NCI-H1436 (cell line): Measurements from ENCODE around the gene SLC35F3.
"Not testable (repeated sequence)": the region's sequence is repeated elsewhere in the genome, so short reads cannot be mapped to it uniquely, and the experiment has no call there.

Experiments
- DNase-seq: peaks from one replicate; lab custom pipeline; 2025; lab: John Stamatoyannopoulos, UW

SLC35F3 gene

DNA sequence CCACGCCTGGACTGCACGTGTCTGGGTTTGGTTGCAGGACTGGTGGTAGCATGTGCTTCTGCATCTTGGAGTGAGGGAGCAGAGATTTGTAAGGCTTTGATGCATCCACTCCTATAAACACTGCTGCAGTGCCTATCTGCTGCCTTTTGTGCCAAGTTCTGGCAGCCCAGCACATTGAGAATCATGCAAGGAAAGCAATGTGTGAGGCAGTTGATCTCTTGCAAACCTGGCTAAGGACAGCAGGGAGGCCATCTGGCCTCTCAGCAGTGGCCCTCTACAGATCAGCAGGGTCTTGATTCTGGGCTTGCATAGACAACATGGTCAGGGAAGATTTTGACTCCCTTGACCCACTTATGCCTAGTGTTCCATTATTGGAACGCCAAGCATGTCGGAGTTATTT is 387.5 kb downstream of the SLC35F3 start:
- no peak for DNase-seq

DNA sequence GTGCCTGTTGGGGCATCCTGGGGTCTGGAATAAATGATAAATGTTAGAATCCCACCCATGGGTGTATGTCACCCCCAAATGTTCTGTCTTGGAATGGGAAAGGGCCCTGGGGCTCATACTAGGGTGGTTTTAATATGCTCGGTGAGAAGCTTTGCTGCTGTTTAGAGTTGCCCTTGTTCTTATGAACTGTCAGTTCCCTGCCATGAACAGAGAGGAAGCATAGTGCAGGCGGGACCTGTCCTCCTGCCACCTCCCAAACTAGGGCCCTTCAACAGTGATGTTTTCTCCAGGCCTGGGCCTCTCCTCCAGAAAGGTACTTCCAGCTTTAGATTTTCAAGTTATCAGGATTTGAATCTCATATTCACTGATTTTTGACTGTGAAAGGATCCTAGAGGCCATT is 388.1 kb downstream of the SLC35F3 start:
- no peak for DNase-seq

GRCh38 chr1:234294109-234294817 is 389.8 kb downstream of the SLC35F3 start:
- DNase-seq: no peak

DNA sequence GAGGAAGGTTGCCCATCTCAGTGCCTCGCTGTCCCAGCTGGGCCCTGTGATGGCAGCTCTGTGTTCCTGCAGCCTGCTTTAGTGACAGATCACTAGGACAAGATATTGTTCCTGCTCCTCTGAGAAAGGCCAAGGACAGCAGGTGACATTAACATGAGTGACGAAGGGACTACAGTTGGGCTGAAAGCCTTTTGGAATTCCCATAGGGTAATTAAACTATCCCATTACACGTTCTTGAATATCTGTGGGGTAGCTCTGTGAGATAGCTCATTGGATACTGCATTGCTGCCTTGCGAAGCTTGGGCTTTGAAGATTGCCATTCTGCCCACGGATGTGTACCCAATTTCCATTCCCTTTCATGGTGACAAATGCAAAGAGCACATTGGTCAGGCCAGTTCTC is 390.6 kb downstream of the SLC35F3 start:
- no peak for DNase-seq

- no peak for DNase-seq
Measured at GRCh38 chr1:234295626-234296025, 391.1 kb downstream of the SLC35F3 start.

DNA sequence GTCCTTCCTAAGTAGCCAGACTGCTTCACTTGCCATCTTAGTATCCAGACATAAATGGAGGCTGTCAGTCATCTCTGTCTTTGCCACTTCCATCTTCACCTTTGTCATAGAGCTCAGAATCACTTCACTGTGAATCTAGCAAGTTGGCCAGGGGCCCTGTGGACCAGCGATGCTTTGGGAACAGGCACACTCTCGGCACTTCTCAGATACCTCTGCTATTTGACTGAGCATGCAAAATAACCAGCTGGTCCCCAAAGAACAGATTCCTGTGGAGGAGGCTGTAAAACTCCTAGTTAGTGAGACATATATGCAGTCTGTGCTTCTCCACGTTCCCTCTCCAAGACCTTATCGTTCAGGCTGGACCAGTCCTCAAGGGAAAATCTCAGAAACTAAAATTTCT is 392.0 kb downstream of the SLC35F3 start:
- no peak for DNase-seq

DNA sequence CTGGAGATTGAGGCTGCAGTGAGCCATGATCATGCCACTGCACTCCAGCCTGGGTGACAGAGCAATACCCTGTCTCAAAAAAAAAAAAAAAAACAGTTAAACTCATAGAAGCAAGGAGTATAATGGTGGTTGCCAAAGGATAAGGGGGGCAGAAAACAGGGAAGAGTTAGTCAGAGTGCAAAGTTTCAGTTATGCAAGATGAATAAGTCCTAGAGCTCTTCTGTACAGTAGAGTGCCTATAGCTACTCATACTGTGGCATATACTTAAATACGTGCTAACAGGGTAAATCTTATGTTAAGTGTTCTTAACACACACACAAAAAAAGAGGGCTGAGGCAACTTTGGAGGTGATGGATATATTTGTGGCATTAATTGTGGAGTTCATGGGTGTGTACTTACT is 393.2 kb downstream of the SLC35F3 start:
- DNase-seq: no peak

DNA sequence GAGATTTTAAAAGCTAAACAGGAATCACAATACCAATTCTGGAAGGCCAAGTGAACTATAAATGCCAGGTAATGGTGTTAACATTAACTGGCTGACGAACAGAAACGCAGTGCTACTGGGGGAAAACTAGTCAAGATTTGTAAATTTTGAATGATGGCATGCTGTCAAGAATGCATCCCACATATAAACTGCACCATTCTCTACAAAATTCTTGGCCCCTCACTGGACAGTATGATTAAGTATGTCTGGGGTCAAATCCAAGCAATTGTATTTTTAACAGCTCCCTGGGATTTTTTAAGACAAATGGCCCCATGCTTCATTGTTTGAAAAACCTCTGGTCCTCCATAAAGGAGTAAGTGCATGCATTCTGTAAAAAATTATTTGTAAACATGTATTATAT is 395.6 kb downstream of the SLC35F3 start:
- DNase-seq: no peak

DNA sequence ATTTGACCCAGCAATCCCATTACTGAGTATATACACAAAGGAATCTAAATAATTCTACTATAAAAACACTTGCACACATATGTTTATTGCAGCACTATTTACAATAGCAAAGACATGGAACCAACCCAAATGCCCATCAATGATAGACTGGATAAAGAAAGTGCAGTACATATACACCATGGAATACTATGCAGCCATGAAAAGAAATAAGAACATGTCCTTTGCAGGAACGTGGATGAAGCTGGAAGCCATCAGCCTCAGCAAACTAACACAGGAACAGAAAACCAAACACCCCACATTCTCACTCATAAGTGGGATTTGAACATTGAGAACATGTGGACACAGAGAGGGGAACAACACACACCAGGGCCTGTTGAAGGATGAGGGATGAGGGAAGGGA is 397.2 kb downstream of the SLC35F3 start:
- not testable (repeated sequence) for DNase-seq

DNA sequence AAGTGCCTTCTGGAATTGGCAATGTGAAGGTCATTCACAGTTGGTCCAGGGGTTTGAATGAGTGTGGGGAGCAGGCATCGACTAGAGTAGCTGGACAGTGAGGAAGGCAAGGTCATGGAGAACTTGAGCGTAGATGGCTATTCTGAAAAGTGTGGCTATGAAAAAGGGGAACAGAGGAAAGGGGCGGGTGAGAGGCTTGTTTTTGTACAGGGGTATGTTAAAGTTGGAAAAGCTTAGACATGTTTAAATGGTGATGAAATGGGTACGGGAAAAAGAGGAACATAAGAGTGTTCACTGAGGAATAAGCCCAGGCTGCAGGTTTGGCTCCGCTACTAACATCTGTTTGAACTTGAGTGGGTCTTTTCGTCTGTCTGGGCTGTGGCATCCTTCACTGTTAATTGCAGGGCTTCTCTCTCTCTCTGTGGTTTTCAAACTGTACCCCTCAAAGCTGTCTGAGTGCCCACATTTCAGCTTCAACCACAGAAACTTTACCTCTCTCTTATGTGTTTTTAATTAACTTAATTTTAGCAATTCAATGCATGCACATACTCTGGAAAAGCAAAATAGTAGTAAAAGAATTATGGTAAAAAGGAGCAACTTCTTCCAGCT is 398.0 kb downstream of the SLC35F3 start:
- DNase-seq: no peak

- DNase-seq: no peak
Measured at GRCh38 chr1:234303231-234303630, 398.8 kb downstream of the SLC35F3 start.

GRCh38 chr1:234307726-234308125 is 403.2 kb downstream of the SLC35F3 start:
- no peak for DNase-seq

GRCh38 chr1:234309243-234309597 is 404.7 kb downstream of the SLC35F3 start:
- no peak for DNase-seq

GRCh38 chr1:234309598-234310459 is 405.4 kb downstream of the SLC35F3 start:
- DNase-seq: peak; percentile 79

DNA sequence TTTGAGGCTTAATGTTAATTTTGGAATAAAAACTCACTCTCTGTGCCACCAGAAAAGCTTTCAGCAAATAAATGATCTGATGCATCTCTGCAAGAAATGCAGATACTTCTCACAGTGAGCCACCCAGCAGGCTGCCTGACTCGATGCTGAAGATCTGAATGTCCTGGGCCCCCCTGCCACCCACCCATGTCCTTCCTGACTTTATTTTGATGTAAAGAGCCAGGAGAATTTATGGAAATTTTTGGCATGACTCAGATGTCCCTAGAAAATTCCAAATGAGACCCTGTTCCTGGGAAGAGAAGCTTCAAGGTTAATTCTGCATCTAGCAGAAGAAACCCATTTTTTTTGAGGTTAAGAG is 406.0 kb downstream of the SLC35F3 start:
- no peak for DNase-seq

- no peak for DNase-seq
Measured at GRCh38 chr1:234311414-234311813, 406.9 kb downstream of the SLC35F3 start.

DNA sequence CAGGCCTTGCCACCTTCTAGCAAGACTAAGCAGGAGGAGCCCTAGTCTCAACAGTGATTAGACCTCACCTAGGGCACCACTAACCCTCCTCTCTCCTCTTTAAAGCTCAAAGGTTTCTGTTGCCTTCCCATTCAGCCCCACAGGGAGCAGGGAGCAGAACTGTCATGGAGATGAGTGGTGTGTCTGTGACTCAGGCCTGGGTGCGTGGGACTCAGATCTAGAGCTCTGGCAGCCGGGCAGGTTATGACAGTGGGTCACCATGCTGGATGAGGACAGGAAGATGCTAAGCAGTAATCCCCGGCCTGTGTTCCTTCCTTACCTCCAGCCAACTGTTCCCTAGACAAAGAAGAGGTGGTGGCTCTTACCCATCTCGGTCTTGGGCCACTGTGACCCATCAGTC is 408.7 kb downstream of the SLC35F3 start:
- no peak for DNase-seq

DNA sequence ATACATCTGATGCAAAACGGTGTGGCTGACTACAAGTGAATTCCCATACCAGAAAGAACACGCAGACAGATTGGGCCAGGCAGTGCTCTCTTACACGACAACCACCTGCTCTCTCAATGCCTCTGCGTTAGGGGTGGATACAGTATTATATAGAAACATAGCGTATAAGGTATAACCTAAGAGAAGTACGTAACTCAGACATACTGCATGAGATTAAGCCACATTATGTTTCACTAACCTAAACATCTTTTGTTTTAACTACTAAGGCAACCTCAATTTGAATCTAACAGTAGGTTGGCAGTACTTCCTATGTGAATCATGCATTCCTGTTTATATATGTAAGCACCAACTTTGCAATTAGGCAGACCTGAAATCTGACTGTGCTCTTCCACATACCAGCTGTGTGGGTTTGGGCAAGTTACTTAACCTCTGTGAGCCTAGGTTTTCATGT is 410.6 kb downstream of the SLC35F3 start:
- DNase-seq: no peak

DNA sequence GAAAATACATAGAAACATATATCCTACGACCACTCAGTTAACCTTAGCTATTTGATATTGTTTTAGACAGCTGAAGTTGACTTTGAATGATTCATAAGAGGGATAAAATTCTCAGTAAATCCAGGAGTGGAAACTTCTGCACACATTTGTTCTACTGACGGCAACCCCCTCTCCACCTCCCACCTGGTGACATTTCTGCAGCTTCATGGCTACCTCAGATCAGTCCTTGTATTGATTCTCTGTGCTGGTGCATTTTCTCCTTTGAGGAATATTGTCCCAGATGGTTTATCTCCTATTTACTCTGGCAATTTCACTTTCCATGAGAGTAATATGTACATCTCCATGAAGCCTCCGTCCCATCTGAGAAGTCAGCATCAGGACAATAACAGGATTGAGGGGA is 411.1 kb downstream of the SLC35F3 start:
- no peak for DNase-seq

- DNase-seq: no peak
Measured at GRCh38 chr1:234316486-234316885, 412.0 kb downstream of the SLC35F3 start.

GRCh38 chr1:234316937-234317336 is 412.5 kb downstream of the SLC35F3 start:
- DNase-seq: no peak

DNA sequence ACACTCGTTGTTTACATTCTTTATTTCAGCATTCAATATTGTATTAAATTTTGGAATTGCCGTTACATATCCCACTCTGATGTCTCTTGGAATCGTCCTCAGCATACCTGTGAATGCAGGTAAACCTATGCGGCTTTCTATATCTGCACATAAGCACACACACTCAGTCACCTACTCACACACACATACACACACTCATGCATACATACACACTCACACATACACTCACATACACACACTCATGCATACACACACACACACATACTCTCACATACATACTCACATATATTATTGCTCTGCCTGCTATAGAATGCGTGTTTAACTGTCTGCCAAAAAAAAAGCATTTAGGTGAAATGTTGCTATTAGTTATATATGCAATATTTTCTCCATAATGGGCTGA is 415.6 kb downstream of the SLC35F3 start:
- DNase-seq: no peak

DNA sequence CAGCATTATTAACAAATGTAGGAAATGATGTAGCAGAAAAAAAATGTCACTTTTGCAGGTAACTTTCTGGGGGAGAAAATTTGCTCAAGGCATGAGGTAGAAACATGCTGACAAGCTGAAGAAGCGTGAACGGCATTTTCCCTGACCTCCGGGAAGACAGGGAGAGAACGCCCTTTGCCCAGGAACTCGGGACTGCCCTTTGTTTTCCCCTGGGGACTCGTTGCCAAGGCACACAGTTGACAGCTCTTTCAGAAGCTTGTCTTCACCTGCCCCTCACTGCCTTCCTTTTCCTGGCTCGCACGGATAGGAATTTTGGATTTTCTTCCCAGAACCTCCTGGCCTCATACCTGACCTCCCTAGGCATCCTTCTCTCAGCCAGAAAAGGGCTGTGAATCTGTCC is 416.1 kb downstream of the SLC35F3 start:
- DNase-seq: no peak
